ENCODE measurements around the gene DPP6.
"Not testable (repeated sequence)": the region's sequence is repeated elsewhere in the genome, so short reads cannot be mapped to it uniquely, and the experiment has no call there.

- TF ChIP-seq POLR2A (IDR thresholded peaks at IDR 0.05); CTCF (IDR thresholded peaks at IDR 0.05 in 4 of 5, conservative IDR thresholded peaks at IDR 0.05 in 1 of 5): not testable (repeated sequence)
Observed at GRCh38 chr7:154027805-154028204, 24.4 kb upstream of the DPP6 start.
